Uterus (tissue), 4 donors: Measurements from ENCODE around the gene HRAS. TPM values are rescaled to one million over a fixed set of nuclear protein-coding genes. Genes with fewer than 3 reads are reported as not detected.

ENCODE experiments used
- DNase-seq, 2 donors: peaks; one replicate each; pipeline ENCODE4 v3.0.0-alpha.2; 2019 to 2020
- H3K27ac ChIP-seq, 2 donors: fragments of 200-600 bp; sonication (generic); 1 replicate in 1 of 2; 2 replicates in 1 of 2; pipeline ENCODE4 v1.5.1; 2016 to 2018
- H3K27me3 ChIP-seq, 2 donors: fragments of 200-600 bp; sonication (generic); one replicate each; pipeline ENCODE4 v1.5.1; 2018 to 2019; ENCODE audit warnings: control low read depth in 1 of 2
- H3K36me3 ChIP-seq, 2 donors: fragments of 200-600 bp; sonication (generic); one replicate each; pipeline ENCODE4 v1.5.1; 2019; ENCODE audit warnings: control low read depth in 1 of 2
- H3K4me1 ChIP-seq, 2 donors: fragments of 200-600 bp; sonication (generic); one replicate each; pipeline ENCODE4 v1.5.1; 2018 to 2019; ENCODE audit warnings: control low read depth in 1 of 2
- H3K4me3 ChIP-seq, 2 donors: fragments of 200-600 bp; sonication (generic); 1 replicate in 1 of 2; 2 replicates in 1 of 2; pipeline ENCODE4 v1.5.1; 2018 to 2019; ENCODE audit warnings: mild to moderate bottlenecking in 1 of 2
- H3K9me3 ChIP-seq, 2 donors: fragments of 200-600 bp; sonication (generic); one replicate each; pipeline ENCODE4 v1.5.1; 2019; ENCODE audit warnings: control low read depth in 1 of 2
- POLR2A ChIP-seq, 2 donors: fragments of 450-650 bp; IDR thresholded peaks; one replicate each; pipeline ENCODE4 v1.6.1; 2016; ENCODE audit warnings: antibody characterized with exemption in 2 of 2, mild to moderate bottlenecking in 1 of 2, moderate library complexity in 1 of 2
- intact Hi-C: fragments of 100-400 bp; cut with DNase I; formaldehyde crosslinking; loops from one replicate; pipeline ENCODE4 v1.15.1; 2023; ENCODE audit warnings: low total_unique reads
- total RNA-seq, 4 donors: library from RNA; depleted of rRNA in 3 of 4; stranded (reverse); fragments of >200 nt in 3 of 4; gene quantifications; one replicate each; pipeline versions ENCODE4 v1.1.0 to v1.2.4, GENCODE V29; 2014 to 2023
- TF ChIP-seq, protein P1 (sequence below), 4 experiments: fragments of 200-600 bp in 2 of 4; fragments of 450-650 bp in 2 of 4; sonication (generic) in 2 of 4; IDR thresholded peaks; one replicate each; pipeline ENCODE4 v1.5.1; 2016 to 2019; ENCODE audit warnings: antibody characterized with exemption in 4 of 4, mild to moderate bottlenecking in 2 of 4, moderate library complexity in 1 of 4
- donor health status: DM: yes; HTN: yes; CAD: no.

HRAS gene
- total RNA-seq, 4 donors from 2014 or later: 5.4 to 37.6 (median 23.8) TPM

DNA sequence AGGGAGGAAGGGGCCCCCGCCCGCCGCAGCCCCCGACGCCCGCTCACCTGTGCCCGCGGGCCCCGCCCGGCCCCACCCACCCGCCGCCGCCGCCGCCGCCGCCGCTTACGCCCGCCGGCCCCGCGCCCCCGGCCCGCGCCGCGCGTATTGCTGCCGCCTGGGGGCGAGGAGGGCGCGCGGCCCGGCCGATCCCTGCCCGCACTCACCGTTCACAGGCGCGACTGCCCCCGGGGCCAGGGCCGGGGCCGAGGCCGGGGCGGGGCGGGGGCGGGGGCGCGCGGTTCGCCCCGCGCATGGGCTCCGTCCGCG is 212 bp downstream of the HRAS start:
- H3K4me1 ChIP-seq: peaks cover 0 to 9% of the 10 kb centered on the region in 2 donors
- peak overlapping the region in 1 of 2 donors; percentile 59 for H3K27ac ChIP-seq
- intact Hi-C loops: no loop called here
- peak overlapping the region; percentile 62 to 77 for H3K4me3 ChIP-seq
- no peaks in the 10 kb centered on the region for H3K36me3 ChIP-seq
- no peak for TF ChIP-seq POLR2A (IDR thresholded peaks at IDR 0.05)
- TF ChIP-seq, protein P1, sequence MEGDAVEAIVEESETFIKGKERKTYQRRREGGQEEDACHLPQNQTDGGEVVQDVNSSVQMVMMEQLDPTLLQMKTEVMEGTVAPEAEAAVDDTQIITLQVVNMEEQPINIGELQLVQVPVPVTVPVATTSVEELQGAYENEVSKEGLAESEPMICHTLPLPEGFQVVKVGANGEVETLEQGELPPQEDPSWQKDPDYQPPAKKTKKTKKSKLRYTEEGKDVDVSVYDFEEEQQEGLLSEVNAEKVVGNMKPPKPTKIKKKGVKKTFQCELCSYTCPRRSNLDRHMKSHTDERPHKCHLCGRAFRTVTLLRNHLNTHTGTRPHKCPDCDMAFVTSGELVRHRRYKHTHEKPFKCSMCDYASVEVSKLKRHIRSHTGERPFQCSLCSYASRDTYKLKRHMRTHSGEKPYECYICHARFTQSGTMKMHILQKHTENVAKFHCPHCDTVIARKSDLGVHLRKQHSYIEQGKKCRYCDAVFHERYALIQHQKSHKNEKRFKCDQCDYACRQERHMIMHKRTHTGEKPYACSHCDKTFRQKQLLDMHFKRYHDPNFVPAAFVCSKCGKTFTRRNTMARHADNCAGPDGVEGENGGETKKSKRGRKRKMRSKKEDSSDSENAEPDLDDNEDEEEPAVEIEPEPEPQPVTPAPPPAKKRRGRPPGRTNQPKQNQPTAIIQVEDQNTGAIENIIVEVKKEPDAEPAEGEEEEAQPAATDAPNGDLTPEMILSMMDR (IDR thresholded peaks at IDR 0.05): peak in 1 of 4 experiments; percentile 33
- peaks cover 0 to 9% of the 10 kb centered on the region in 2 donors for H3K27me3 ChIP-seq
- no peaks in the 10 kb centered on the region for H3K9me3 ChIP-seq
- no peak for DNase-seq

DNA sequence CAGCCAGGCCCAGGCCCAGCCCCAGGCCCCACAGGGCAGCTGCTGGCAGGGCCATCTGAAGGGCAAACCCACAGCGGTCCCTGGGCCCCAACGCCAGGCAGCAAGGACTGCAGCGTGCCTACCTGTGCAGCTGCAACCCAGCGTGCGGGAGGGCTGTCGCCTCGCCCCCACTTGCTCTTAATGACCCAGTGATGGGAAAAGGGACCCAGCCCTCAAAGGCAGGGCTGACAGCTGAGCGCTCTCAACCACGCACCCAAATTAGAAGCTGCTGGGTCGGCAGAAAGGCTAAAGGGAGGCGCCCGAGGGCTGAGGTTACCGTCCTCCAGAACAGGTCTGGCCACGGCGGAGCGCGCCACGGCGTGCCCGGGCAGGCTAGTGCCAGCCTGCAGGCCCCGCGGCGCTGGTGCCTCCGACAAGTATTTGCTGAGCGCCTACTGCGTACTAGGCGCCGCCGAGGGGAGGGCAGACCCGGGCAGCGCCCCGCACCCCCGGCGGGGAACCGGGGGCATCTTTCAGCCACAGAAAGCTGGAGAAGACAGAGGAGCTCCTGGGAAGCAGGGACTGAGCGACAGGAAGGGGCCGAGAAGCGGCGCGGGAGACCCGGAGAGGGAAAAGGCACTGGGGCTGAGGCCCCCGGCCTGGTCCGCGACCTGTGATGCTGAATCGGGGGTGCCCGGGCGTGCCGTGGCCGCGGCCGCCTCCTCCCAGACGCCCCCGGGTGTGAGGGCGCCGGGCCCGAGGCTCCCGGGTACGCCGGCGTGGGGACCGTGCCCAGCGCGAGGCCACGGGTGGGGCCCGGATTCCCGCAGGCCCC is 773 bp downstream of the HRAS start:
- Histone ChIP-seq H3K27ac (peak overlapping the region; percentile 55 to 59), H3K27me3 (peaks cover 0 to 9% of the 10 kb centered on the region in 2 donors), H3K9me3 (no peaks in the 10 kb centered on the region), H3K36me3 (no peaks in the 10 kb centered on the region), H3K4me1 (peaks cover 0 to 9% of the 10 kb centered on the region in 2 donors), H3K4me3 (peak overlapping the region; percentile 62 to 77)
- no peak for TF ChIP-seq POLR2A (IDR thresholded peaks at IDR 0.05)
- TF ChIP-seq, protein P1 (IDR thresholded peaks at IDR 0.05): no peak
- DNase-seq: peak in 1 of 2 donors; percentile 35
- intact Hi-C loops: no loop called here

DNA sequence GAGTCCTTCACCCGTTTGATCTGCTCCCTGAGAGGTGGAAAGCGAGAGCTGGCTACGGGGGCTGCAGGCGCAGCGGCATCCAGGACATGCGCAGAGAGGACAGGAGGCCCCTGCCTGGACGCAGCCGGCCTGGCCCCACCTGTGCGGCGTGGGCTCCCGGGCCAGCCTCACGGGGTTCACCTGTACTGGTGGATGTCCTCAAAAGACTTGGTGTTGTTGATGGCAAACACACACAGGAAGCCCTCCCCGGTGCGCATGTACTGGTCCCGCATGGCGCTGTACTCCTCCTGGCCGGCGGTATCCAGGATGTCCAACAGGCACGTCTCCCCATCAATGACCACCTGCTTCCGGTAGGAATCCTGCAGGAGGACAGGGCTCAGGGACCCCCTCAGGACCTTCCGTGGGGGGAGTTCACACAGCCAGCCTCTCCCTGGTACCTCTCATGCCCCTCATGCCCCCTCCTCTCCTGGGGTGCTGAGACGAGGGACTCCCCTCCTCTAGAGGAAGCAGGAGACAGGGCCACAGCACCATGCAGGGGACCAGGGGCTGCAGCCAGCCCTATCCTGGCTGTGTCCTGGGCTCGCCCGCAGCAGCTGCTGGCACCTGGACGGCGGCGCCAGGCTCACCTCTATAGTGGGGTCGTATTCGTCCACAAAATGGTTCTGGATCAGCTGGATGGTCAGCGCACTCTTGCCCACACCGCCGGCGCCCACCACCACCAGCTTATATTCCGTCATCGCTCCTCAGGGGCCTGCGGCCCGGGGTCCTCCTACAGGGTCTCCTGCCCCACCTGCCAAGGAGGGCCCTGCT is 1.6 kb downstream of the HRAS start:
- intact Hi-C loops: no loop called here
- H3K27me3 ChIP-seq: peaks cover 0 to 9% of the 10 kb centered on the region in 2 donors
- H3K4me3 ChIP-seq: peak overlapping the region in 1 of 2 donors; percentile 62
- TF ChIP-seq, protein P1 (IDR thresholded peaks at IDR 0.05): no peak
- no peak for TF ChIP-seq POLR2A (IDR thresholded peaks at IDR 0.05)
- DNase-seq: peak in 1 of 2 donors; percentile 23
- peaks cover 0 to 9% of the 10 kb centered on the region in 2 donors for H3K4me1 ChIP-seq
- H3K9me3 ChIP-seq: no peaks in the 10 kb centered on the region
- no peaks in the 10 kb centered on the region for H3K36me3 ChIP-seq
- H3K27ac ChIP-seq: no peak overlapping the region

DNA sequence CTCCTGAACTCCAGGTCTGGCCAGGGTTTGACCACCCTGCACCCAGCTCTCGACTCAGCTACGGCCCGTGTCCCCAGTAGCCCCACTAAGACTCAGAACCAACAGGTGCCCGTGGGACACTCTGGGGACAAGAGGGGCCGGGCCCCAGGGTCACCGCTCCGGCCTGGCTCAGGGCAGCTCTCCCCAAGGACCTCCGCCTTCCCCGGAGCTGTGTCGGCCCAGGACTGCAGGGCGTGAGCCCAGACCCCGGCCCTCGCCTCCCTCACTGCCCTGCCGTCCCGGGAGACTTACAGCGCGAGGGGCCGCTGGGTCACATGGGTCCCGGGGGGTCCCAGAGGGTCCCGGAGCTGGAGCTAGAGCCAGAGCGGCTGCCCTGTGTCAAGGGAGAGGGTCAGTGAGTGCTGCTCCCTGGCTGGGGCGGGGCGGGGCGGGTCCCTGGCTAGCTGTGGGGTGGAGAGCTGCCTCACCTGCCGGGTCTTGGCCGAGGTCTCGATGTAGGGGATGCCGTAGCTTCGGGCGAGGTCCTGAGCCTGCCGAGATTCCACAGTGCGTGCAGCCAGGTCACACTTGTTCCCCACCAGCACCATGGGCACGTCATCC is 2.3 kb downstream of the HRAS start:
- no peaks in the 10 kb centered on the region for H3K9me3 ChIP-seq
- peaks cover 0 to 9% of the 10 kb centered on the region in 2 donors for H3K4me1 ChIP-seq
- no peak overlapping the region for H3K27ac ChIP-seq
- peak in 1 of 2 donors; percentile 15 for DNase-seq
- H3K4me3 ChIP-seq: no peak overlapping the region
- intact Hi-C loops: no loop called here
- H3K36me3 ChIP-seq: no peaks in the 10 kb centered on the region
- H3K27me3 ChIP-seq: peaks cover 0 to 9% of the 10 kb centered on the region in 2 donors
- TF ChIP-seq, protein P1 (IDR thresholded peaks at IDR 0.05): no peak
- no peak for TF ChIP-seq POLR2A (IDR thresholded peaks at IDR 0.05)
